Activated CD8-positive, alpha-beta T cell treated with anti-CD3 and anti-CD28 coated beads, Interleukin-2, amount 10 ng/mL, durations not matched to agents 7 days and 5 days (primary cell): ENCODE data around the gene RSRC1. TPM values are rescaled to one million over a fixed set of nuclear protein-coding genes. Genes with fewer than 3 reads are reported as not detected.
"Not testable (repeated sequence)": the region's sequence is repeated elsewhere in the genome, so short reads cannot be mapped to it uniquely, and the experiment has no call there.

Experiments used
- ATAC-seq: fragments of 150-1000 bp; cut with Tn5 transposase; one replicate; pipeline ENCODE4 v1.10.0; 2021; ENCODE audit warnings: moderate library complexity
- CTCF ChIA-PET: fragments of 350-600 bp; sonication (Branson Sonifier 250); formaldehyde crosslinking; loops from one replicate; lab custom pipeline; 2021; ENCODE audit warnings: antibody characterized with exemption; lab: Charles Lee
- POLR2A ChIA-PET: fragments of 350-600 bp; sonication (Branson Sonifier 250); formaldehyde crosslinking; loops from one replicate; lab custom pipeline; 2021; ENCODE audit warnings: antibody characterized with exemption; lab: Charles Lee
- DNase-seq: peaks from one replicate; pipeline ENCODE4 v3.0.0-alpha.2; 2020
- H3K27ac Mint-ChIP-seq: one replicate; pipeline ENCODE4 v1.8.0; 2021; ENCODE audit warnings: mild to moderate bottlenecking, mixed read lengths
- H3K27me3 Mint-ChIP-seq: one replicate; pipeline ENCODE4 v1.8.0; 2021; ENCODE audit warnings: low read depth, mixed read lengths
- H3K36me3 Mint-ChIP-seq: one replicate; pipeline ENCODE4 v1.8.0; 2021; ENCODE audit warnings: low read depth, mixed read lengths
- H3K4me1 Mint-ChIP-seq: one replicate; pipeline ENCODE4 v1.8.0; 2021; ENCODE audit warnings: low read depth, mixed read lengths
- H3K4me3 Mint-ChIP-seq: one replicate; pipeline ENCODE4 v1.8.0; 2021; ENCODE audit warnings: mild to moderate bottlenecking, mixed read lengths
- H3K9me3 Mint-ChIP-seq: one replicate; pipeline ENCODE4 v1.8.0; 2022; ENCODE audit warnings: mixed read lengths; ENCODE audit not compliant: insufficient read depth
- total RNA-seq, 2 experiments: library from RNA; stranded (reverse); gene quantifications; one replicate each; pipeline ENCODE4 v1.2.3, GENCODE V29; 2021

The RSRC1 gene
- total RNA-seq, 2 experiments from 2014 or later: 44.9 to 47.9 TPM

GRCh38 chr3:158308236-158308928 is 198.5 kb downstream of the RSRC1 start:
- H3K4me3 Mint-ChIP-seq: no peak overlapping the region
- DNase-seq (no peak), ATAC-seq (no peak)
- no peak overlapping the region for H3K27ac Mint-ChIP-seq
- ChIA-PET CTCF (no interaction called here), POLR2A (no interaction called here)
- H3K4me1 Mint-ChIP-seq: no peaks in the 10 kb centered on the region
- H3K36me3 Mint-ChIP-seq: no peaks in the 10 kb centered on the region
- no peaks in the 10 kb centered on the region for H3K9me3 Mint-ChIP-seq
- H3K27me3 Mint-ChIP-seq: no peaks in the 10 kb centered on the region

DNA sequence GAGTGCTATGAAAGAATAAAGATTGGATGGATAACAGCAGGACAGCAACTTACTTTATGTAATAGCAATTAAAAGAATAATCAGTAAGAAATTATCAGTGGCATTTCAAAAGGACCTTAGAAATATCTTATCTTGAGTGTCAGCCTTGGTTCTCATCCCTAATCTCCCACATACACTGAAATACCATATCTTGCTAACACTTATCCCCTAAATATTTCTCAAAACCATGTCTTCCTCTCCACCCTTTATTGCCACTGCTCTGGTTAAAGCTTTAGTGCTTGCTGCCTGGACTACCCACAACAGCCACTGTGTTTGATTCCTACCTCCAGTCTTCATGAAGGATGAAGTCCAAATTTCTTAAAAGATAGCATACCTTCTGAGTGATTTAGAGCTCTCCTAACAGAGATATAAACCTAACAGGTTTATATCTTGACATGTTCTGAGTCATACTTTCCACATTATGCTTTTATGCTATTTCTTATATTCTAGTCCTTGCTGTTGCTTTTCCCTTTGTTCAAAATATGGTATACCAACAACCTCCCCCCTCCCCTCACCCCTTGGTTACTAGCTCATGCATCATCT is 202.8 kb downstream of the RSRC1 start:
- ATAC-seq: no peak
- POLR2A ChIA-PET: no interaction called here
- Mint-ChIP-seq H3K4me3 (no peak overlapping the region), H3K27me3 (no peaks in the 10 kb centered on the region), H3K9me3 (no peaks in the 10 kb centered on the region), H3K4me1 (no peaks in the 10 kb centered on the region), H3K36me3 (no peaks in the 10 kb centered on the region), H3K27ac (no peak overlapping the region)
- no peak for DNase-seq
- CTCF ChIA-PET: interaction anchor here (0.8 to 1.7 kb wide), 4 partner anchors 10 to 448 kb away, joined by 4 to 6 read pairs (median 4); no protein-coding TSS in a partner anchor

GRCh38 chr3:158313338-158313927 is 203.5 kb downstream of the RSRC1 start:
- Mint-ChIP-seq H3K36me3 (no peaks in the 10 kb centered on the region), H3K27ac (no peak overlapping the region), H3K27me3 (no peaks in the 10 kb centered on the region), H3K4me3 (no peak overlapping the region), H3K9me3 (no peaks in the 10 kb centered on the region), H3K4me1 (no peaks in the 10 kb centered on the region)
- DNase-seq (no peak), ATAC-seq (no peak)
- POLR2A ChIA-PET: no interaction called here
- CTCF ChIA-PET: interaction anchor here (0.6 to 1.7 kb wide), 6 partner anchors 9 to 449 kb away, joined by 3 to 6 read pairs (median 4); partner anchors contain the start of gene RSRC1

GRCh38 chr3:158314426-158315357 is 204.8 kb downstream of the RSRC1 start:
- H3K4me1 Mint-ChIP-seq: no peaks in the 10 kb centered on the region
- ATAC-seq: no peak
- no peaks in the 10 kb centered on the region for H3K36me3 Mint-ChIP-seq
- ChIA-PET POLR2A (interaction anchor here (0.6 kb wide), 1 partner anchor 330 kb away, joined by 3 read pairs; the partner anchor contains the start of gene GFM1), CTCF (no interaction called here)
- H3K27ac Mint-ChIP-seq: no peak overlapping the region
- no peaks in the 10 kb centered on the region for H3K27me3 Mint-ChIP-seq
- DNase-seq: no peak
- H3K9me3 Mint-ChIP-seq: no peaks in the 10 kb centered on the region
- H3K4me3 Mint-ChIP-seq: no peak overlapping the region

DNA sequence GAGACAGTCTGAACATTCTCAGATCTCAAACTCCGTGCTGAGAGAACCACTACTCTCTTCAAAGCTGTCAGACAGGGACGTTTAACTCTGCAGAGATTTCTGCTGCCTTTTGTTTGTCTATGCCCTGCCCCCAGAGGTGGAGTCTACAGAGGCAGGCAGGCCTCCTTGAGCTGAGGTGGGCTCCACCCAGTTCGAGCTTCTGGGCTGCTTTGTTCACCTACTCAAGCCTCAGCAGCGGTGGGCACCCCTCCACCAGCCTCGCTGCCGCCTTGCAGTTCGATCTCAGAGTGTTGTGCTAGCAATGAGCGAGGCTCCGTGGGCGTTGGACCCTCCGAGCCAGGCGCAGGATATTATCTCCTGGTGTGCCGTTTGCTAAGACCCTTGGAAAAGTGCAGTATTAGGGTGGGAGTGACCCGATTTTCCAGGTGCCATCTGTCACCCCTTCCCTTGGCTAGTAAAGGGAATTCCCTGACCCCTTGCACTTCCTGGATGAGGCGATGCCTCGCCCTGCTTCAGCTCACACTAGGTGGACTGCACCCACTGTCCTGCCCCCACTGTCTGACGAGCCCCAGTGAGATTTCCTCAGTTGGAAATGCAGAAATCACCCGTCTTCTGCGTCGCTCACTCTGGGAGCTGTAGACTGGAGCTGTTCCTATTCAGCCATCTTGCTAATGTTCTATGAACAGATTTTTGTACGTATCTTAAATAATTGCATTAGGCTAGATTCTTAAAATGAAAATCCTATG is 220.0 kb downstream of the RSRC1 start:
- CTCF ChIA-PET, H3K9me3 Mint-ChIP-seq, H3K36me3 Mint-ChIP-seq, DNase-seq, H3K4me3 Mint-ChIP-seq, H3K27me3 Mint-ChIP-seq, H3K27ac Mint-ChIP-seq, H3K4me1 Mint-ChIP-seq, ATAC-seq, POLR2A ChIA-PET: not testable (repeated sequence)

GRCh38 chr3:158330870-158331269 is 221.0 kb downstream of the RSRC1 start:
- Mint-ChIP-seq H3K36me3 (no peaks in the 10 kb centered on the region), H3K27ac (no peak overlapping the region), H3K4me3 (no peak overlapping the region), H3K4me1 (no peaks in the 10 kb centered on the region), H3K9me3 (no peaks in the 10 kb centered on the region), H3K27me3 (no peaks in the 10 kb centered on the region)
- ATAC-seq (no peak), DNase-seq (no peak)
- CTCF ChIA-PET: no interaction called here
- POLR2A ChIA-PET: no interaction called here

DNA sequence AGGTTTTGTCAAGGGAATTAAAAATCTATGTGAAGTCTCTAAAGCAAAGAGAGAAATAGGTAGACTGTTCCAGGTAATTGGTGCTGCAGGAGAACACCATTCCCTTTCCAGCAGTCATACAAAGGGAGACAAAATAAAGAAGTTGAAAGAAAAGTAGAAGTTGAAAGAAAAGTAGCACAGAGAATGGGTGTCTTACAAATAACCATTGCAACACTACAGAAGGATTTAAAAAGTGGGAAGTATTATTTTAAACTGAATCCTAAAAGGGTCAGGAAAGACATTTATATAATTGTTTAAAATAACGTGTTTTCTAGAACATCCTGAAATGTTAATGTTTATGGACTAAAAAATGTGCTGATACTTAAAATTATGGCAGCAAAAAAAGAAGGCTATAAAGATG is 223.8 kb downstream of the RSRC1 start:
- Mint-ChIP-seq H3K4me1 (no peaks in the 10 kb centered on the region), H3K36me3 (no peaks in the 10 kb centered on the region), H3K27ac (no peak overlapping the region), H3K9me3 (no peaks in the 10 kb centered on the region), H3K4me3 (no peak overlapping the region), H3K27me3 (no peaks in the 10 kb centered on the region)
- DNase-seq (no peak), ATAC-seq (no peak)
- CTCF ChIA-PET: interaction anchor here (0.7 kb wide), 1 partner anchor 30 kb away, joined by 3 read pairs; no protein-coding TSS in a partner anchor
- POLR2A ChIA-PET: no interaction called here

DNA sequence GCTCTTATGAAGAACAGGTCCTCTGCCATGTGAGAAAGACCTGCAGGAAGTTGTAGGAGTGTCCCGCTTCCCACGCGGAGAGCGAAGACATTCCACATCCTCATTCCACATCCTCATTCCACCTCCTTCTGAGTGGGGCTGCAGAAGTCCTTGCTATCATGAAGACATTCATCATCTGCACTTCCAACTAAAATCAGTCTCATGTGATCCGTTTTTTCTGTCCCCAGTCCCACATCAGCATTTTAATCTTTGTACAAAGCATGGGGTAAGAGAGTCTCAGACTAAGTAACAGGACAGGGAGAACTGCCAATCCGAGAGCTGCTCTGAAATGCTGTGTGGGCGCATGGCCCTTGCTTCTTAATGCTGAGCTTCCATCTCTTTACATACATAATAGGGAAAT is 227.2 kb downstream of the RSRC1 start:
- ChIA-PET POLR2A (no interaction called here), CTCF (no interaction called here)
- Mint-ChIP-seq H3K9me3 (no peaks in the 10 kb centered on the region), H3K36me3 (no peaks in the 10 kb centered on the region), H3K27ac (no peak overlapping the region), H3K4me1 (no peaks in the 10 kb centered on the region), H3K27me3 (no peaks in the 10 kb centered on the region), H3K4me3 (no peak overlapping the region)
- DNase-seq: no peak
- no peak for ATAC-seq

- CTCF ChIA-PET: no interaction called here
- Mint-ChIP-seq H3K27ac (no peak overlapping the region), H3K9me3 (no peaks in the 10 kb centered on the region)
These were observed 229.7 kb downstream of the RSRC1 start for GRCh38 chr3:158339638-158340037.

GRCh38 chr3:158340951-158341350 is 231.1 kb downstream of the RSRC1 start:
- H3K36me3 Mint-ChIP-seq, H3K27me3 Mint-ChIP-seq, H3K4me3 Mint-ChIP-seq, H3K4me1 Mint-ChIP-seq, H3K27ac Mint-ChIP-seq, ATAC-seq, H3K9me3 Mint-ChIP-seq, CTCF ChIA-PET, POLR2A ChIA-PET, DNase-seq: not testable (repeated sequence)

More at GRCh38 chr3:158339638-158340037, 229.7 kb downstream of the RSRC1 start:
- ATAC-seq (no peak), DNase-seq (no peak)
- H3K27me3 Mint-ChIP-seq: no peaks in the 10 kb centered on the region
- POLR2A ChIA-PET: no interaction called here
- H3K4me3 Mint-ChIP-seq: no peak overlapping the region
- no peaks in the 10 kb centered on the region for H3K36me3 Mint-ChIP-seq
- no peaks in the 10 kb centered on the region for H3K4me1 Mint-ChIP-seq

DNA sequence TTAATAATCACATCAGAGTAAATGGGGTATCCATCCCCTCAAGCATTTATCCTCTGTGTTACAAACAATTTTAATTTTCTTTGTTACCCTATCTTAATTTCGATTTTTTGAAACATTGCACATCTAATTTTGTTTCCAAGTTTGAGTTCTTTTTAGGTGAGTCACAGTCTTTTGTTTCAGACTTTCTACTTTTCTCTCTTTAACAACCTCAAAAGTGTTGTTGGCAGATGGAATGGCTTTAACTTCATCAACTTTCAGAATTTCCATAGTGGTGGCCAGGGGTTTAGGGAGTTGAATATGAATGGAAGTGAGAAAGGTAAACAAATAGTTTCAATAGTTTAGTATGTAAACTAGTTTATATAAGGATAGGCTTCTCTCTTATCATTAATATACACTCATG is 238.1 kb downstream of the RSRC1 start:
- ChIA-PET CTCF (no interaction called here), POLR2A (no interaction called here)
- no peak for ATAC-seq
- DNase-seq: no peak
- no peak overlapping the region for H3K4me3 Mint-ChIP-seq
- no peaks in the 10 kb centered on the region for H3K27me3 Mint-ChIP-seq
- no peaks in the 10 kb centered on the region for H3K36me3 Mint-ChIP-seq
- H3K4me1 Mint-ChIP-seq: no peaks in the 10 kb centered on the region
- H3K9me3 Mint-ChIP-seq: peaks cover 8% of the 10 kb centered on the region
- no peak overlapping the region for H3K27ac Mint-ChIP-seq
